NCI-H2171 (cell line): ENCODE measurements around the gene KCNIP2.
"Not testable (repeated sequence)": the region's sequence is repeated elsewhere in the genome, so short reads cannot be mapped to it uniquely, and the experiment has no call there.

Experiments used
- DNase-seq: peaks from one replicate; lab custom pipeline; 2025; lab: John Stamatoyannopoulos, UW

KCNIP2 gene

GRCh38 chr10:101828766-101829551 lies 14.6 kb downstream of the KCNIP2 start:
- DNase-seq = no peak

- DNase-seq = no peak
Observed at GRCh38 chr10:101827919-101828600, 15.5 kb downstream of the KCNIP2 start.

- no peak for DNase-seq
Observed at GRCh38 chr10:101826852-101827434, 16.7 kb downstream of the KCNIP2 start.

- DNase-seq = no peak
Observed at GRCh38 chr10:101824736-101825135, 18.9 kb downstream of the KCNIP2 start.

GRCh38 chr10:101818872-101819633 lies 24.5 kb downstream of the KCNIP2 start:
- DNase-seq = no peak

- DNase-seq = peak; percentile 90
Observed at GRCh38 chr10:101818119-101818871, 25.3 kb downstream of the KCNIP2 start, which contains the start of gene OGA. TSS of gene OGA (minus strand) at chr10:101818444. CDS start at chr10:101818022, 422 bp downstream.

GRCh38 chr10:101817337-101818118 lies 26.1 kb downstream of the KCNIP2 start:
- DNase-seq = no peak

GRCh38 chr10:101816913-101817336 lies 26.7 kb downstream of the KCNIP2 start:
- DNase-seq = no peak

- DNase-seq = no peak
Observed at GRCh38 chr10:101816376-101816775, 27.2 kb downstream of the KCNIP2 start.

- no peak for DNase-seq
Observed at GRCh38 chr10:101814466-101815071, 29.0 kb downstream of the KCNIP2 start.

GRCh38 chr10:101812606-101813005 lies 31.0 kb downstream of the KCNIP2 start:
- DNase-seq = no peak

- no peak for DNase-seq
Observed at GRCh38 chr10:101807158-101807557, 36.4 kb downstream of the KCNIP2 start.

- no peak for DNase-seq
Observed at GRCh38 chr10:101803511-101803910, 40.1 kb downstream of the KCNIP2 start.

- DNase-seq = no peak
Observed at GRCh38 chr10:101797403-101798059, 46.1 kb downstream of the KCNIP2 start.

GRCh38 chr10:101793526-101793925 lies 50.1 kb downstream of the KCNIP2 start:
- DNase-seq = no peak

GRCh38 chr10:101789686-101790085 lies 53.9 kb downstream of the KCNIP2 start:
- DNase-seq = no peak

- not testable (repeated sequence) for DNase-seq
Observed at GRCh38 chr10:101789231-101789630, 54.4 kb downstream of the KCNIP2 start.

- DNase-seq = no peak
Observed at GRCh38 chr10:101785801-101786200, 57.8 kb downstream of the KCNIP2 start.

- DNase-seq = no peak
Observed at GRCh38 chr10:101784558-101784957, 59.0 kb downstream of the KCNIP2 start.

- DNase-seq = no peak
Observed at GRCh38 chr10:101783736-101784118, 59.9 kb downstream of the KCNIP2 start.
